ENCODE measurements around the gene IYD. TPM values are rescaled to one million over a fixed set of nuclear protein-coding genes. Genes with fewer than 3 reads are reported as not detected.
"Not testable (repeated sequence)": the region's sequence is repeated elsewhere in the genome, so short reads cannot be mapped to it uniquely, and the experiment has no call there.

IYD gene
- total and polyA plus RNA-seq, 2 donors from 2014 or later = 2.3 to 6.0 TPM

DNA sequence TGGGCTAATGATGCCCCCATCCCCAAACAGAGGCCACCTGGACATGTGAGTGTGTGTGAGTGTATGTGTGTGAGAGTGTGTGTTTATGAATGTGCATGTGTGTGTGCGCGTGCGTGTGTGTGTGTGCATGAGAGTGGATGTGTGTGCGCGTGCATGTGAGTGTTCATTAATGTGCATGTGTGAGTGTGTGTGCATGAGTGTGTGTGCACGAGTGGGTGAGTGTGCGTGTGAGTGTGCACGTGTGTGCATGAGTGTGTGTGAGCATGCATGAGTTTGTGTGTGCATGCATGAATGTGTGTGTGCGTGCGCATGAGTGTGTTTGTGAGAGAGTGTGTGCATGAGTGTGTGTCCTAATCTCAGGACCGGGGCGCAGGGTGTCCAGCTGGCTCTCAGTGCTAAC lies 1.3 kb downstream of the IYD start:
- Histone ChIP-seq H3K4me1 (ENCODE audit: control insufficient read depth in 2 of 3, insufficient read depth in 2 of 3, low read depth in 1 of 3, low read length in 3 of 3) (peaks cover 0 to 12% (median 9%) of the 10 kb centered on the region in 3 donors), H3K27ac (ENCODE audit: low read depth in 2 of 2, low read length in 2 of 2) (no peak overlapping the region), H3K9me3 (ENCODE audit: control insufficient read depth in 2 of 3, insufficient read depth in 1 of 3, low read length in 3 of 3) (no peaks in the 10 kb centered on the region), H3K4me3 (ENCODE audit: low read length in 3 of 3) (peak overlapping the region in 2 of 3 donors; percentile 47 to 63), H3K9ac (ENCODE audit: low read length in 3 of 3) (no peak overlapping the region), H3K27me3 (ENCODE audit: control insufficient read depth, insufficient read depth, low read length) (no peaks in the 10 kb centered on the region), H3K36me3 (ENCODE audit: control insufficient read depth in 2 of 3, insufficient read depth in 3 of 3, low read length in 3 of 3) (no peaks in the 10 kb centered on the region)
- intact Hi-C loops (cut with DNase I) = no loop called here
- TF ChIP-seq, protein P1, sequence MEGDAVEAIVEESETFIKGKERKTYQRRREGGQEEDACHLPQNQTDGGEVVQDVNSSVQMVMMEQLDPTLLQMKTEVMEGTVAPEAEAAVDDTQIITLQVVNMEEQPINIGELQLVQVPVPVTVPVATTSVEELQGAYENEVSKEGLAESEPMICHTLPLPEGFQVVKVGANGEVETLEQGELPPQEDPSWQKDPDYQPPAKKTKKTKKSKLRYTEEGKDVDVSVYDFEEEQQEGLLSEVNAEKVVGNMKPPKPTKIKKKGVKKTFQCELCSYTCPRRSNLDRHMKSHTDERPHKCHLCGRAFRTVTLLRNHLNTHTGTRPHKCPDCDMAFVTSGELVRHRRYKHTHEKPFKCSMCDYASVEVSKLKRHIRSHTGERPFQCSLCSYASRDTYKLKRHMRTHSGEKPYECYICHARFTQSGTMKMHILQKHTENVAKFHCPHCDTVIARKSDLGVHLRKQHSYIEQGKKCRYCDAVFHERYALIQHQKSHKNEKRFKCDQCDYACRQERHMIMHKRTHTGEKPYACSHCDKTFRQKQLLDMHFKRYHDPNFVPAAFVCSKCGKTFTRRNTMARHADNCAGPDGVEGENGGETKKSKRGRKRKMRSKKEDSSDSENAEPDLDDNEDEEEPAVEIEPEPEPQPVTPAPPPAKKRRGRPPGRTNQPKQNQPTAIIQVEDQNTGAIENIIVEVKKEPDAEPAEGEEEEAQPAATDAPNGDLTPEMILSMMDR (IDR thresholded peaks at IDR 0.05; ENCODE audit: borderline replicate concordance, extremely low read depth, insufficient read depth) = no peak
- no peak for DNase-seq
- no peak for FAIRE-seq

DNA sequence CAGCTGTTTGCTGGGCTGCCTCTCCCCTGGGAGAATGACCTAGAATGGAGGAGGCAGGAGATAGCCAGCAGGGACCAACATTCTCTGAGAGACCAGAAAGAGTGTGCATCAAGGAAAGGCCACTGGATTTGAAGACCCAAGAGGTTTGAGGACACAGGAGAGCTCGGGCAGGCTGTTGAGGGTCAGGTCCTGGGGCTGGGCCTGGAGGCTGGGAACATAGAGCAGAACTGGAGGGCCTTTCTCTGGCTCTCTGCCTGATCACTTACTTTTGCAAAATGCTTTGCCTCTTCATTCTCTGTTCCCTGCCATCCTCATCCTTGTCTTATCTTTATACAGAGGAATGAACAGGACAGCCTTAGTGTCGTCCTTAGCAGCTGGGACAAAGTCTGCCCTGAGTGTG lies 2.5 kb downstream of the IYD start:
- Histone ChIP-seq H3K9me3 (ENCODE audit: control insufficient read depth in 2 of 3, insufficient read depth in 1 of 3, low read length in 3 of 3) (no peaks in the 10 kb centered on the region), H3K4me1 (ENCODE audit: control insufficient read depth in 2 of 3, insufficient read depth in 2 of 3, low read depth in 1 of 3, low read length in 3 of 3) (peaks cover 0 to 15% (median 11%) of the 10 kb centered on the region in 3 donors), H3K27ac (ENCODE audit: low read depth in 2 of 2, low read length in 2 of 2) (peak overlapping the region in 1 of 2 donors; percentile 23), H3K9ac (ENCODE audit: low read length in 3 of 3) (no peak overlapping the region), H3K4me3 (ENCODE audit: low read length in 3 of 3) (peak overlapping the region in 2 of 3 donors; percentile 10 to 63), H3K27me3 (ENCODE audit: control insufficient read depth, insufficient read depth, low read length) (no peaks in the 10 kb centered on the region), H3K36me3 (ENCODE audit: control insufficient read depth in 2 of 3, insufficient read depth in 3 of 3, low read length in 3 of 3) (no peaks in the 10 kb centered on the region)
- TF ChIP-seq, protein P1 (IDR thresholded peaks at IDR 0.05; ENCODE audit: borderline replicate concordance, extremely low read depth, insufficient read depth) = no peak
- no peak for DNase-seq
- no peak for FAIRE-seq
- intact Hi-C loops (cut with DNase I) = no loop called here

DNA sequence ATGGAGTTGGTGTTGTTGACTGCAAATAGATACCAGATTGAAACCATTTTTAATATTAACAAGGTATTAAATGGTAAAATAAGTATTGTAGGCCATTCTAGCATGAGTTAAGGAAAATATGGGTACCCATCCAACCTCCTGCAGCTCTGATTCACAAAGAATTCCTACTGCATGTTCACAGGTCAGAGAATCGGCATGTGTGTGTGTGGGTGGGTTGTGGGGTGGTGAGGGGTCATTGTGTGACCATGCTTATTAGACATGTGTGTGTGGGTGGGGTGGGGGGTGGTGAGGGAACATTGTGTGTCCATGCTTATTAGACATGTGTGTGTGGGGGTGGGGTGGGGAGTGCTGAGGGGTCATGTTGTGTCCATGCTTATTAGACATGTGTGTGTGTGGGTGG lies 3.2 kb downstream of the IYD start:
- Histone ChIP-seq H3K27me3 (ENCODE audit: control insufficient read depth, insufficient read depth, low read length) (no peaks in the 10 kb centered on the region), H3K9ac (ENCODE audit: low read length in 3 of 3) (no peak overlapping the region), H3K4me3 (ENCODE audit: low read length in 3 of 3) (peak overlapping the region in 2 of 3 donors; percentile 49 to 63), H3K36me3 (ENCODE audit: control insufficient read depth in 2 of 3, insufficient read depth in 3 of 3, low read length in 3 of 3) (no peaks in the 10 kb centered on the region), H3K9me3 (ENCODE audit: control insufficient read depth in 2 of 3, insufficient read depth in 1 of 3, low read length in 3 of 3) (no peaks in the 10 kb centered on the region), H3K4me1 (ENCODE audit: control insufficient read depth in 2 of 3, insufficient read depth in 2 of 3, low read depth in 1 of 3, low read length in 3 of 3) (peaks cover 0 to 22% (median 11%) of the 10 kb centered on the region in 3 donors), H3K27ac (ENCODE audit: low read depth in 2 of 2, low read length in 2 of 2) (no peak overlapping the region)
- FAIRE-seq (no peak), DNase-seq (no peak)
- intact Hi-C loops (cut with DNase I) = no loop called here
- TF ChIP-seq, protein P1 (IDR thresholded peaks at IDR 0.05; ENCODE audit: borderline replicate concordance, extremely low read depth, insufficient read depth) = no peak

DNA sequence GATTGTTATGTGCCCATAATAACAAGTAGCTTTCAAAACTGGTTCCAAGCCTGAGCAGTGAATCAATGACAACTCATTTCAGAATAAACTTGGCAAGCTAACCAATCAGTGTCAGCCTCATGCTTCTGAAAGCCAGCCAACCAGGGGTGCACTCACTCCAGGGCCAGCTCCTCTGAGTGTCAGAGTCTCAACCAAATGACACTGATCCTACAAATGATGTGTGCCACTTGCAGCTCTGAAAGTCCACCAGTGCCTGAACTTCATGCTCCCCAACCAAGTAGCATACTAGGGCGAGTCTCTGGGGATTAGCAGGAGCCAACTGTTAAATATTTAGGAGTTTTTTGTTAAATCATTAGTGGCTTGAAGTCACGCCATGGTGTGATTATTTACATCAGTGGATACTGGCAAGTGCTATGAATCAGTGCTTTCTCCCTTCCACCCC lies 4.5 kb downstream of the IYD start:
- no peaks in the 10 kb centered on the region for H3K36me3 ChIP-seq (ENCODE audit: control insufficient read depth in 2 of 3, insufficient read depth in 3 of 3, low read length in 3 of 3)
- intact Hi-C loops (cut with DNase I) = no loop called here
- H3K9me3 ChIP-seq (ENCODE audit: control insufficient read depth in 2 of 3, insufficient read depth in 1 of 3, low read length in 3 of 3) = no peaks in the 10 kb centered on the region
- TF ChIP-seq, protein P1 (IDR thresholded peaks at IDR 0.05; ENCODE audit: borderline replicate concordance, extremely low read depth, insufficient read depth) = no peak
- H3K27ac ChIP-seq (ENCODE audit: low read depth in 2 of 2, low read length in 2 of 2) = no peak overlapping the region
- DNase-seq = peak in 1 of 5 donors; percentile 16
- no peak overlapping the region for H3K9ac ChIP-seq (ENCODE audit: low read length in 3 of 3)
- H3K4me3 ChIP-seq (ENCODE audit: low read length in 3 of 3) = peak overlapping the region in 1 of 3 donors; percentile 17
- FAIRE-seq = no peak
- H3K4me1 ChIP-seq (ENCODE audit: control insufficient read depth in 2 of 3, insufficient read depth in 2 of 3, low read depth in 1 of 3, low read length in 3 of 3) = peaks cover 4 to 28% (median 14%) of the 10 kb centered on the region in 3 donors
- H3K27me3 ChIP-seq (ENCODE audit: control insufficient read depth, insufficient read depth, low read length) = no peaks in the 10 kb centered on the region

DNA sequence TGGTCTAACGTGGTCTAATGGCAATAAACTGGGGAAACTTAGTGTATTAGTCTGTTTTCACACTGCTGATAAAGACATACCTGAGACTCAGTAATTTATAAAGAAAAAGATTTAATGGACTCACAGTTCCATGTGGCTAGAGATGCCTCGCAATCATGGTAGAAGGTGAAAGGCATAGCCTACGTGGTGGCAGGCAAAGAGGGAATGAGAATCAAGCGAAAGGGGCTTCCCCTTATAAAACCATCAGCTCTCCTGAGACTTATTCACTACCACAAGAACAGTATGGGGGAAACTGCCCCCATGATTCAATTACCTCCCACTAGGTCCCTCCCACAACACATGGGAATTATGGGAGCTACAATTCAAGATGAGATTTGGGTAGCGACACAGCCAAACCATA lies 5.5 kb downstream of the IYD start:
- peaks cover 4 to 27% (median 14%) of the 10 kb centered on the region in 3 donors for H3K4me1 ChIP-seq (ENCODE audit: control insufficient read depth in 2 of 3, insufficient read depth in 2 of 3, low read depth in 1 of 3, low read length in 3 of 3)
- H3K27me3 ChIP-seq (ENCODE audit: control insufficient read depth, insufficient read depth, low read length); FAIRE-seq; DNase-seq; intact Hi-C loops (cut with DNase I); H3K9me3 ChIP-seq (ENCODE audit: control insufficient read depth in 2 of 3, insufficient read depth in 1 of 3, low read length in 3 of 3); H3K36me3 ChIP-seq (ENCODE audit: control insufficient read depth in 2 of 3, insufficient read depth in 3 of 3, low read length in 3 of 3); H3K27ac ChIP-seq (ENCODE audit: low read depth in 2 of 2, low read length in 2 of 2); H3K9ac ChIP-seq (ENCODE audit: low read length in 3 of 3); H3K4me3 ChIP-seq (ENCODE audit: low read length in 3 of 3): not testable (repeated sequence)
